Stimulated activated CD8-positive, alpha-beta memory T cell treated with anti-CD3 and anti-CD28 coated beads, Interleukin-4, amount 100 ng/mL, for 1 hour (primary cell): ENCODE results near the gene TYMP.
A peak's percentile ranks its signal among the peaks of the same experiment; 100 is the strongest.

Experiments
- DNase-seq, 2 donors: peaks; one replicate each; pipeline ENCODE4 v3.0.0-alpha.2; 2020; ENCODE audit warnings: low read depth in 2 of 2, low spot score in 1 of 2

The TYMP gene

GRCh38 chr22:50485221-50486131 is 44.3 kb downstream of the TYMP start:
- DNase-seq = no peak

- DNase-seq = no peak
Measured at GRCh38 chr22:50483977-50484853, 45.6 kb downstream of the TYMP start.

GRCh38 chr22:50483556-50483955 is 46.3 kb downstream of the TYMP start:
- no peak for DNase-seq

GRCh38 chr22:50483106-50483505 is 46.7 kb downstream of the TYMP start:
- DNase-seq = no peak

GRCh38 chr22:50482107-50483074 is 47.4 kb downstream of the TYMP start:
- DNase-seq = no peak

GRCh38 chr22:50481440-50482106 is 48.2 kb downstream of the TYMP start, which contains the start of gene ADM2:
TSS of gene ADM2 (plus strand) at chr22:50481543. CDS start at chr22:50481848, 305 bp downstream.
- peak in 1 of 2 donors; percentile 39 for DNase-seq

- DNase-seq = no peak
Measured at GRCh38 chr22:50481045-50481439, 48.8 kb downstream of the TYMP start.

- no peak for DNase-seq
Measured at GRCh38 chr22:50479721-50480120, 50.1 kb downstream of the TYMP start.

GRCh38 chr22:50477923-50478322 is 51.9 kb downstream of the TYMP start:
- no peak for DNase-seq

GRCh38 chr22:50476868-50477267 is 52.9 kb downstream of the TYMP start:
- no peak for DNase-seq
